HepG2 (cell line): ENCODE measurements around the gene TIFAB. TPM values are rescaled to one million over a fixed set of nuclear protein-coding genes. Genes with fewer than 3 reads are reported as not detected.
A peak's percentile ranks its signal among the peaks of the same experiment; 100 is the strongest.

Experiments
- ARNTL ChIP-seq: sonication (generic); formaldehyde crosslinking; IDR thresholded peaks from 2 replicates; pipeline ENCODE4 v1.4.0; 2020; ENCODE audit warnings: mild to moderate bottlenecking, missing genetic modification reagents
- ATF7-NPFF ChIP-seq: sonication (generic); formaldehyde crosslinking; IDR thresholded peaks from 2 replicates; pipeline ENCODE4 v1.8.1; 2023; ENCODE audit warnings: mild to moderate bottlenecking, low read depth, missing genetic modification reagents, moderate library complexity
- BRF2 ChIP-seq: sonication (generic); formaldehyde crosslinking; IDR thresholded peaks from 2 replicates; pipeline ENCODE4 v1.8.1; 2022; ENCODE audit warnings: mild to moderate bottlenecking, missing genetic modification reagents
- EZH2 ChIP-seq: conservative IDR thresholded peaks from 2 replicates; pipeline ENCODE4 v1.6.1; 2012; ENCODE audit warnings: mild to moderate bottlenecking, low read depth, low read length, moderate library complexity
- RBFOX2 ChIP-seq: fragments of 200-400 bp; formaldehyde crosslinking; IDR thresholded peaks from 2 replicates; pipeline ENCODE4 v1.6.1; 2017; ENCODE audit warnings: low read depth, mild to moderate bottlenecking, low read length
- RFX1 ChIP-seq: fragments of 450-650 bp; IDR thresholded peaks from 2 replicates; pipeline ENCODE4 v1.6.1; 2017
- RXRA ChIP-seq: sonication (generic); formaldehyde crosslinking; IDR thresholded peaks from 2 replicates; pipeline ENCODE4 v1.5.1; 2020; ENCODE audit warnings: missing genetic modification reagents
- SIX4 ChIP-seq: sonication (generic); formaldehyde crosslinking; IDR thresholded peaks from 2 replicates; pipeline ENCODE4 v1.4.0; 2020; ENCODE audit warnings: missing genetic modification reagents
- TFDP2 ChIP-seq: sonication (generic); formaldehyde crosslinking; IDR thresholded peaks from 2 replicates; pipeline ENCODE4 v1.4.0; 2020; ENCODE audit warnings: missing genetic modification reagents
- ZFX ChIP-seq: sonication (generic); formaldehyde crosslinking; IDR thresholded peaks from 2 replicates; pipeline ENCODE4 v1.4.0; 2020; ENCODE audit warnings: mild to moderate bottlenecking, low read depth, missing genetic modification reagents, moderate library complexity
- ZNF10 ChIP-seq: sonication (generic); formaldehyde crosslinking; IDR thresholded peaks from 2 replicates; pipeline ENCODE4 v1.4.0; 2020; ENCODE audit warnings: mild to moderate bottlenecking, low read depth, missing genetic modification reagents, borderline replicate concordance
- ZNF232 ChIP-seq: sonication (generic); formaldehyde crosslinking; IDR thresholded peaks from 2 replicates; pipeline ENCODE4 v1.4.0; 2020; ENCODE audit warnings: missing genetic modification reagents, borderline replicate concordance
- ZNF234 ChIP-seq: sonication (generic); formaldehyde crosslinking; conservative IDR thresholded peaks from 2 replicates; pipeline ENCODE4 v1.5.1; 2020; ENCODE audit warnings: mild to moderate bottlenecking, missing genetic modification reagents
- ZNF326 ChIP-seq: sonication (generic); formaldehyde crosslinking; IDR thresholded peaks from 2 replicates; pipeline ENCODE4 v1.4.0; 2020; ENCODE audit warnings: missing genetic modification reagents, borderline replicate concordance
- ZNF567 ChIP-seq: sonication (generic); formaldehyde crosslinking; IDR thresholded peaks from 2 replicates; pipeline ENCODE4 v1.8.1; 2023; ENCODE audit warnings: mild to moderate bottlenecking, missing genetic modification reagents, borderline replicate concordance
- ZNF572 ChIP-seq: sonication (generic); formaldehyde crosslinking; IDR thresholded peaks from 2 replicates; pipeline ENCODE4 v1.5.1; 2020; ENCODE audit warnings: mild to moderate bottlenecking, missing genetic modification reagents
- ZNF761 ChIP-seq: sonication (generic); formaldehyde crosslinking; conservative IDR thresholded peaks from 2 replicates; pipeline ENCODE4 v1.4.0; 2020; ENCODE audit warnings: mild to moderate bottlenecking, missing genetic modification reagents
- polyA plus RNA-seq, 8 experiments: library from polyadenylated mRNA; depleted of rRNA in 3 of 8; stranded (reverse) in 7 of 8; unstranded in 1 of 8; fragments of >200 nt; fragmentation: Illumina TruSeq in 4 of 8; extraction: Trizol in 4 of 8; gene quantifications; 2 replicates each; pipeline versions ENCODE4 v1.2.1 to v1.2.3, GENCODE V29; 2011 to 2016; ENCODE audit warnings: low read depth in 4 of 8, missing spikeins in 1 of 8, mixed read lengths in 1 of 8; ENCODE audit not compliant: insufficient read depth in 1 of 8
- total RNA-seq, 5 experiments: library from RNA; depleted of rRNA; stranded (reverse); fragments of >200 nt; fragmentation: Illumina TruSeq; extraction: Trizol; gene quantifications; 2 replicates each; pipeline ENCODE4 v1.2.3, GENCODE V29; 2016; ENCODE audit warnings: low read depth in 1 of 5
- TF ChIP-seq, protein P1 (sequence below): sonication (generic); formaldehyde crosslinking; IDR thresholded peaks from 2 replicates; pipeline ENCODE4 v1.5.0; 2020; ENCODE audit warnings: missing genetic modification reagents
- TF ChIP-seq, protein P2 (sequence below): sonication (generic); formaldehyde crosslinking; IDR thresholded peaks from 2 replicates; pipeline ENCODE4 v1.8.0; 2022; ENCODE audit warnings: missing genetic modification reagents, mild to moderate bottlenecking, borderline replicate concordance
- TF ChIP-seq, protein P3 (sequence below): sonication (generic); formaldehyde crosslinking; IDR thresholded peaks from 2 replicates; pipeline ENCODE4 v1.5.0; 2020; ENCODE audit warnings: mild to moderate bottlenecking, missing genetic modification reagents, borderline replicate concordance
- TF ChIP-seq, protein P4 (sequence below): sonication (generic); formaldehyde crosslinking; IDR thresholded peaks from 2 replicates; pipeline ENCODE4 v1.4.0; 2020; ENCODE audit warnings: mild to moderate bottlenecking, missing genetic modification reagents, borderline replicate concordance

Gene TIFAB
- total and polyA plus RNA-seq, 2 of the 13 experiments (the other 11 are each of a cell fraction or from before 2014, with no cell fraction given): not detected

DNA sequence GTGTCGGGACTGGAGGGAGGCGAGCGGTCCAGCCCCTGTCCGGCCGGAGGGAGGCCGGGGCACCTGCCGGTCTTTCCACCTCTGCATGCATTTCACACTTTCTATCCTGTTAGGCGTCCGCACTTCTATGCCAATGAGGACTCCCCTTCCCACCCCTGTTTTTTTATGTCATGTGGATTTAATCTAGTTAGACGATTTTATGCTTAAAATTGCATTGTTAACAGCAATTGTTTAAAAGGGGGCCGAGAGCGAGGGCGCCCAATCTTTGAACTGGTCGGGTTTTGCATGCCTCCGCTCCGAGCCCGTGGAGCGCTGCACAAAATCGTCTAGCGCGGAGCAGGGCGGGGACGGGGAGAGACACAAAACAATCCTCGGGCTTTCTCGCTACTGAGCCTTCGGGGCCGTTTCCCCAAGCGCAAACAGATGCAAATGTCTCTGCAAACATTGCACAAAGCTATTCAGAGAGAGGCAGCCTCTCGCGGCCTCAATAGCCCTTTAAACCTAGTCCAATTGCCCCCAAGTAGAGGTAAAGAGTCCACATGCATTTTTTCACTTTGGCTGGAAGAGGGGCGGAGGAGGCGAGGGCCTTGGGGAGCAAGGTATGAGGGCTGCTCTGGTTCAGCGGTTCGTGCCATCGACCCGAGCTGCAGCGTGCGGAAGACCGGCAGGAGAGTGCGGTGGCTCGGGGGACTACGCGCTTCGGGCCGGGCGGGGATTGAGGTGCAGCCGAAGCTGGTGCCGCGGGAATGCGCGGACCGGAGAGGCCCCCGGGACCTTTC, 37.5 kb upstream of the TIFAB start (continued):
- TF ChIP-seq, protein P1, sequence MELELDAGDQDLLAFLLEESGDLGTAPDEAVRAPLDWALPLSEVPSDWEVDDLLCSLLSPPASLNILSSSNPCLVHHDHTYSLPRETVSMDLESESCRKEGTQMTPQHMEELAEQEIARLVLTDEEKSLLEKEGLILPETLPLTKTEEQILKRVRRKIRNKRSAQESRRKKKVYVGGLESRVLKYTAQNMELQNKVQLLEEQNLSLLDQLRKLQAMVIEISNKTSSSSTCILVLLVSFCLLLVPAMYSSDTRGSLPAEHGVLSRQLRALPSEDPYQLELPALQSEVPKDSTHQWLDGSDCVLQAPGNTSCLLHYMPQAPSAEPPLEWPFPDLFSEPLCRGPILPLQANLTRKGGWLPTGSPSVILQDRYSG: no peak
- peak; percentile 58; the same call in 1 of the 2 replicates for TF ChIP-seq RXRA (CRISPR knock-in tag)
- no peak for TF ChIP-seq ZNF10
- TF ChIP-seq ZNF326: no peak
- no peak for TF ChIP-seq SIX4 (CRISPR knock-in tag)
- TF ChIP-seq, protein P2, sequence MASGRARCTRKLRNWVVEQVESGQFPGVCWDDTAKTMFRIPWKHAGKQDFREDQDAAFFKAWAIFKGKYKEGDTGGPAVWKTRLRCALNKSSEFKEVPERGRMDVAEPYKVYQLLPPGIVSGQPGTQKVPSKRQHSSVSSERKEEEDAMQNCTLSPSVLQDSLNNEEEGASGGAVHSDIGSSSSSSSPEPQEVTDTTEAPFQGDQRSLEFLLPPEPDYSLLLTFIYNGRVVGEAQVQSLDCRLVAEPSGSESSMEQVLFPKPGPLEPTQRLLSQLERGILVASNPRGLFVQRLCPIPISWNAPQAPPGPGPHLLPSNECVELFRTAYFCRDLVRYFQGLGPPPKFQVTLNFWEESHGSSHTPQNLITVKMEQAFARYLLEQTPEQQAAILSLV (CRISPR knock-in tag): no peak
- no peak for TF ChIP-seq BRF2 (CRISPR knock-in tag)
- TF ChIP-seq, protein P3, sequence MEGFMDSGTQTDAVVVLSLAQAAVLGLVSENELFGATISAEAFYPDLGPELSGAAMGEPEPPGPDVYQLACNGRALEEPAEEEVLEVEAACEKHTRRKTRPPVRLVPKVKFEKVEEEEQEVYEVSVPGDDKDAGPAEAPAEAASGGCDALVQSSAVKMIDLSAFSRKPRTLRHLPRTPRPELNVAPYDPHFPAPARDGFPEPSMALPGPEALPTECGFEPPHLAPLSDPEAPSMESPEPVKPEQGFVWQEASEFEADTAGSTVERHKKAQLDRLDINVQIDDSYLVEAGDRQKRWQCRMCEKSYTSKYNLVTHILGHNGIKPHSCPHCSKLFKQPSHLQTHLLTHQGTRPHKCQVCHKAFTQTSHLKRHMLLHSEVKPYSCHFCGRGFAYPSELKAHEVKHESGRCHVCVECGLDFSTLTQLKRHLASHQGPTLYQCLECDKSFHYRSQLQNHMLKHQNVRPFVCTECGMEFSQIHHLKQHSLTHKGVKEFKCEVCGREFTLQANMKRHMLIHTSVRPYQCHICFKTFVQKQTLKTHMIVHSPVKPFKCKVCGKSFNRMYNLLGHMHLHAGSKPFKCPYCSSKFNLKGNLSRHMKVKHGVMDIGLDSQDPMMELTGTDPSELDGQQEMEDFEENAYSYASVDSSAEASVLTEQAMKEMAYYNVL: no peak
- no peak for TF ChIP-seq EZH2
- TF ChIP-seq ZNF567: no peak
- no peak for TF ChIP-seq ZNF572 (CRISPR knock-in tag)
- TF ChIP-seq ZNF234 (CRISPR knock-in tag): no peak
- peak; percentile 52; the same call in 1 of the 2 replicates for TF ChIP-seq TFDP2
- no peak for TF ChIP-seq ARNTL (CRISPR knock-in tag)
- TF ChIP-seq RFX1: no peak
- TF ChIP-seq ATF7-NPFF (CRISPR knock-in tag): peak; percentile 42; the same call in 1 of the 2 replicates
- no peak for TF ChIP-seq ZNF761
- TF ChIP-seq RBFOX2: peak; percentile 48
- TF ChIP-seq, protein P4, sequence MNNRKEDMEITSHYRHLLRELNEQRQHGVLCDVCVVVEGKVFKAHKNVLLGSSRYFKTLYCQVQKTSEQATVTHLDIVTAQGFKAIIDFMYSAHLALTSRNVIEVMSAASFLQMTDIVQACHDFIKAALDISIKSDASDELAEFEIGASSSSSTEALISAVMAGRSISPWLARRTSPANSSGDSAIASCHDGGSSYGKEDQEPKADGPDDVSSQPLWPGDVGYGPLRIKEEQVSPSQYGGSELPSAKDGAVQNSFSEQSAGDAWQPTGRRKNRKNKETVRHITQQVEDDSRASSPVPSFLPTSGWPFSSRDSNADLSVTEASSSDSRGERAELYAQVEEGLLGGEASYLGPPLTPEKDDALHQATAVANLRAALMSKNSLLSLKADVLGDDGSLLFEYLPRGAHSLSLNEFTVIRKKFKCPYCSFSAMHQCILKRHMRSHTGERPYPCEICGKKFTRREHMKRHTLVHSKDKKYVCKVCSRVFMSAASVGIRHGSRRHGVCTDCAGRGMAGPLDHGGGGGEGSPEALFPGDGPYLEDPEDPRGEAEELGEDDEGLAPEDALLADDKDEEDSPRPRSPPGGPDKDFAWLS: no peak
- TF ChIP-seq ZFX (CRISPR knock-in tag): peak; percentile 35; the same call in 1 of the 2 replicates
- TF ChIP-seq ZNF232: no peak; the same call in 1 of the 2 replicates
